Cortex of kidney (tissue), 1 donor: Measurements from ENCODE around the gene PLPP2.

Experiments
- DNase-seq: peaks from one replicate; lab custom pipeline; 2025; lab: John Stamatoyannopoulos, UW

PLPP2 gene

DNA sequence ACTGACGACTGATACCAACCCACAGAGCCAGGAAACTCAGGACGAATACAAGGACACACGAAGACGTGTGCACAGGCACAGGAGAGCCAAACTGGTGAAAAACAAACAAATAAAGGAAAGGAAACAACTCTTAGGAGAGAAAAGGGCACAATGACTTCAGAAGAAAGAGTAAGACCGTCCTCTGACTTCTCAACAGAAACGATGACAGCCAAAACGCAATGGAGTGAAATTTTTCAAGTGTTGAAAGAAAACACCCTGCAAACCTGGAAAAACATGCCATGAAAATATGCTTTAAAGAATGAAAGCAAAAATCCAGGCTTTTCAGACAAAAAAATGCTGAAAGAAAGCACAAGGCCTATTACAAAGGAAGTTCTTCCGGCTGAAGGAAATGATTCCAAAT is 24.6 kb upstream of the PLPP2 start:
- DNase-seq: no peak

DNA sequence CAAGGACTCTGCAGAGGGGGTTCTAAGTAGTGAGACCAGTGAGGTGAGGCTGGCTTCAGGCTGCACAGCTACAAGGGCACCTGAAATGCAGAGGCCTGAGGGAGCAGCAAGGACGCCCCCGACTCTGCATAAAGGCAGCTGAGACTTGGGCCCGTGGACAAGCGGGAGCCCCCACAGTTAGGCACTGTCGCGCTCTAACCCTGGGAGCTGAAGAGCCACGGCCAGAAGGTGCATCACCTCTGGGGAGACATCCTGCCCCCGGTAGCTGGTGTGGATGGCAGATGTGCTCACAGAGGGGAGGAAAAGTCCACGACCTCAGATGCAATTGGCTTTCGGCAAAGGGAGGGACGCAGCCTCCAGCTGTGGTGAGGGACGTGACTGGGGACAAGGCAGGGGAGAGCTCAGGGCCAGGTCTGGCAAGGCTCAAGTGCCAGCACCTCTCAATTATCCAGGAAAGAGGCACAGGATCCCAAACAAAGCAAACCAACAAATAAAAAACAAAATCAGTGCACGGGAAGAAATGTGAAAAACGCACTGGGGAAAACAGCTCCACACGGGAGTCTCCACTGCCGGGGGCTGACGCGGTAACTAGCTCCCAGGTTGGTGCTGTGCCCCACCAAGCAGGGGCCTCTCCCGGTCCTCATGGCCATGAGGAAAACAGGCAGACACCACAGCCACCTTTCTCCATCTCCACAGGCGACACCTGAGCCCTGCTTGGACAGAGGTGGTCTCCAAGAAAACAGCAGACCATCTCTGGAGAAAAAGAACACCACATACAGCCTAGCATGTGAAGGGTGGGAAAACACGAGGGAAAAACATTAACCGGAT is 23.0 kb upstream of the PLPP2 start:
- DNase-seq: no peak

DNA sequence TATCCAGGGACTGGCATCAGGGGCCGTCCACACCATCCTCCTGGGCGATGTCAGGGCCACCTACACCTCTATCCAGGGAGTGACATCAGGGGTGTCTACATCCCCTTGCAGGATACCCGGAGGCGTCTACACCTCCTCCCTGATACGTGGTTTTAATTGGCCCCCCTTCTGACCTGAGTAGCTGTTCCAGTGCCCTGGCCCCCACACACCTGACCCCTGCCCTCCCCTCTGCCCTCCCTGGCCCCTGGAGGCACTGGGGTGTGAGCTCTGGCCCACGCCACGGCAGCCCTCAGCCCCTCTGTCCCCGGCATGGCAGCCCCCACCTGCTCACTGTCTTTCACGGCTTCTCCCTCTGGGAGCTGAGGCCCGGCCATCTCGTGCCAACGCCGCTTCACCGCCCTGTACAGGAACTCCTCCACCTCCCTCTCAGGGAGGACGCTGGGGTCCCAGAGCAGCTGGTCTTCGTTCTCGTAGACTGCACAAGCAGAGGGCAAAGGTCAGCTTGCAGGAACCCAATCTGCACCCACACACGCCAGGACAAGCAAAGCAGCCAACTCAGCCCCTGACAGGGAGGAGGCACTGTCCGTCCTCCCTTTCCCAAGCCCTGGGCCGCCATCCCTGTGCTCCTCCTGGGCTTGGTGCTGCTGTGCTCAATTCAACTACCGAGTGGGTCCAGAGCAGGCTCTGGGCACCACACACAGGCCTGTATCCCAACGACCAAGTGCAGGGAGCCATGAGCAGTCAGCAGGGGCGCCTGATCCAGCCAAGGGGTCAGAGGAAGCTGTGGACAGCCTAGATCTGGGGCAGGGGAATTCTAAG is 22.2 kb upstream of the PLPP2 start:
- no peak for DNase-seq

DNA sequence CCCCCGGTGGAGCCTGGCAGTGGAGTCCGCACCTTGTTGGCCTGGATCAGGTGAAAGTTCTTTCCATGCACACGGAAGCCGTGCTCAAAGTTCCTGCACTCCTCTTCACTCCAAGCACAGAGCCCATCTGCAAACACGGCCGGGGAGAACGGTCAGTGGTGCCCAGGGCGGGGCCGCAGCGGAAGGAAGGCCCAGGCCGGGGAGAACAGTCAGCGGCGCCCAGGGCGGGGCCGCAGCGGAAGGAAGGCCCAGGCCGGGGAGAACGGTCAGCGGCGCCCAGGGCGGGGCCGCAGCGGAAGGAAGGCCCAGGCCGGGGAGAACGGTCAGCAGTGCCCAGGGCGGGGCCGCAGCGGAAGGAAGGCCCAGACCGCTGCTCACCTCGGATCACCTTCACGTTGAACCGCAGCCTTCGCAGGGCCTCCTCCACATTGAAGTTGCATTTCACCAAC is 20.6 kb upstream of the PLPP2 start:
- no peak for DNase-seq

DNA sequence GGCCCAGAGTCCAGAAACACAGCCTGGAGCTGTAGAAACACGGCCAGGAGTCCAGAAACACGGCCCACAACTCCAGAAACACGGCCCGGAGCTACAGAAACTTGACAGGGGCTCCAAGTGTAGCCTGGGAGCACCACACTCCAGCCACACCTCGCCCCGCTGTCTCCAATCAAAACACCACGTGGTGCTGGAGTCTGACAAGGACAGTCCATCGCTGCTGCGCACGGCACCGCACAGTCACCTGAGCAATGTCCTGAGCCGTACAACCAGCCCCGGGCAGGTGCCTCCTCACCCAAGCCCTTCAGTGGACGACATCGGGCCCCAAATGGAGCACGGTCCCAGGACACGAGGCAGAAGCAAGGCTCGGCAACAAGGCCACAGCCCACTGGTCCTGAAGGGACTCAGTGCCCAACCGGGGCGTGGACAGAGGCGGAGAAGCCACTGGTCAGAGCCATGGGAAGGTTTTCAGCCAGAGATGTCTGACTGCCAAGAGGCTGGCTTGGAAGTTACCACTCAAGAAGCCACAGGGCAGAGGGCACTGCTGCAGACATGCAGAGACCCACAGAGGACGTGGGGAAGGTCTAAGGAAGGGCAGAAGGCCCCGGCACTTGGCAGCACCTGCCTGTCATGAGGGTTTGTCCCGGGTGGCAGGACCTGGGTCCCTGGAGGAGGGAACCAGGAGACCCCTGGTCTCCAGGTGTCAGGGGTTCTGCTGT is 19.7 kb upstream of the PLPP2 start:
- no peak for DNase-seq

DNA sequence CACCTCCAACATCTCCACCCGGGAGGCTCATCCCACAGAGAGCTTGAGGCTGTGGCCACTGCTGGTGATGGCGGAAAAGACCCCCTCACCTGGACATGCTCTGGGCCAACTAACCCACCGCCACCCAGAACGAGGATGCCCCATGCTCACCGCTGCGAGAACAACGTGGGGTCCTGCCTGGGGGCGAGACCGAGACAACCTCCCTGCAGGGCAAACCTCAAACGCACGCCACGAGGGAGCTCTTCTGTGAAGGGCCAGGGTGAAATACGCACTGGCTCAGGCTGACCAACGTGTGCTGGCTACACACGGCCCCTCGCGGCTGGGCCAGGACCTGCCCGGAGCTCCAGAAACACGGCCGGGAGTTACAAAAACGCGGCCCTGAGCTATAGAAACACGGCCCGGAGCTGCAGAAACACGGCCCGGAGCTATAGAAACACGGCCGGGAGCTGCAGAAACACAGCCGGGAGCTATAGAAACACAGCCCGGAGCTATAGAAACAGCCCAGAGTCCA is 19.0 kb upstream of the PLPP2 start:
- DNase-seq: no peak

DNA sequence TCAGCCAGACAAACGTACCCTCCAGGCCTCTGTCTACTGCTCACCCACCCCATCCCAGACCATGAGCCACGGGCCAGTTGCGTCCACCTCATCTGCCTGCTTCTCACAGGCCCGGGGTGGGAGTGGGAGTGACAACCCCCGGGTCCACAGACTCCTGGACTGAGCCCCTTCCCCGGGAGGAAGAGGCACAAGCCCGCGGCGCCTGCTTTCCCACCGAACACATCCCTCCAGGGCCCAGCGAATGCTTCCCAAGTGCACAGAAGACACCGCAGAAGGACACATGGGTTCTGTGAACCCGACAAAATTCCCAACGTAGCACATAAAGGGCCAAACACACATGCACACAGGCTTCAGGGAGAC is 18.0 kb upstream of the PLPP2 start:
- DNase-seq: no peak

DNA sequence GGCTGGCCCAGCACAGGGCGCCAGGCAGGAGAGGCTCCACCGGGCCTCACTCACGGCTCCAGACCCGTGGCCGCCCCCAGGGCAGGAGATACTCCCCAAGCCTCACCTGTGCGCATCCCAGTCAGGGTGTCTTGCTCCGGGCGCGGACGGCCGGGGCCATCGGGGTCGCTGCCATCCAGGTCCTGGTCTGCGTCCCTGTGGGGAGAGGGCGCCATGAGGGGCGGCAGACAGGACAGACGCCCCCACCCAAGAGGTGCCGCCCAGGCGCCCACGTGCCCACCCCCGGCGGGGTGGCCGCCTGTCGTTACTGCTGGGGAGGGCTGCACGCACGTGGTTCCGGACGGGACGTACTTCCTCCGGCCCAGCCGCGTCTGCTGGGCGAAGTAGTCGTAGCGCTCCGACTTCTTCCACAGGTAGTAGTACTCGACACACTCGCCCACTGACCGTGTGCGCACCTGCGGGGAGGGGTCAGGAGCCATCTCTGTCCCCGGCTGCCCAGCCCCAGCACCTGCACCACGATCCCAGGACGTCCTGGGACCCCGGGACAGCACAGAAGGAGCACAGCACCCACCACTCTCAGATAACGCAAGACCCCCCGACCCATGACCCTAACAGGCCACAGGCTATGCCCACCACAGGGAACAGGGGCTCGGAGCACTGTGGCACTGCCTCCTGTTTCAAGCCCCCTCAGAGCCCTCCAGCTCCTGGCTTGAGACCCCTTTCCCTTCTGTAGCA is 17.4 kb upstream of the PLPP2 start:
- DNase-seq: no peak

DNA sequence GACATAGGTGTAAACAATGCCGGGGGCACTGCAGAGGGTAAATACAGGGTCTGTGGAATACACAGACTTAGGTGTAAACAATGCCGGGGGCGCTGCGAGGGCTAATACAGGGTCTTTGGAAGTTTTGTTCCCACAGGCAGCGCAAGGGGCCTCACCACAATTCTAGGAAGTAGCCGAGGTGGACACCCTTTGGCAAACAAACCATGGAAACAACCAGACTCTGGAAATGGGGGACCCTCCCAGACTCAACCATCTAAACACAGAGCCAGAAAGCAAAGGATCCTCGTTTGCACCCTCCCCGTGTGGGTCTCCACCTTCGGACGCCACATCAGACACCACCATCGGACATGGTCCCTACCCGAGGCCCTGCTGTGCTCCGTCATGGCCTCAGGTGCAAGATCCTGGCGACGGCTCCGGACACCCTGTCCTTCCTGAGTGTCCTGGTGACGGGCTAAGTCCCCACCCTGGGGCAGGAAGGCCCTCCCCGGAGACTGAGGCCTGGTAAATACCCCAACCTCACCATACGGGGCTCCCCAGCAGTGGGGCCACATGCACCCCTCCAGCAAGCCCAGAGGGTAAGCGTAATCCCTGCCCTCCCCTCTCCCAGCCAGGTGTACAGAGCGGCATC is 16.7 kb upstream of the PLPP2 start:
- DNase-seq: no peak

DNA sequence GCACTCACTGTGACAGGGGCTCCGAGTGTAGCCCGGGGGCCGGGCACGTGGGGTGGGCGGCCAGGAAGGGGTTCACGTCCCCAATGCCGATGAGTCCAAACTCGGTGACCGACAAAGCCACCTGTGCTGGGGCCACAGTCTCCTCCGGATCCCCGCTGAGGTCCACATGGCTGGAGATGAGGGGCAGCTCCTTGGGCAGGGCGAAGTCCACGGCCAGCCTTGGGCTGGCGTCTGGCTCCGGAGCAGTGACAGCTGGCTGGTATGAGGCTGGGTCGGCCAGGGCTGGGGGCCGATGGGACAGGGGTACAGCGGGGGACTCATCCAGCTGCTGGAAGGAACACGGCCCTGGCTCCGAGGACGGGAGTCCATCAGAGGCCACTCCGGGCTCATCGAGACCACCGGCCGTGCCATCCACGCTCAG is 15.9 kb upstream of the PLPP2 start:
- no peak for DNase-seq

DNA sequence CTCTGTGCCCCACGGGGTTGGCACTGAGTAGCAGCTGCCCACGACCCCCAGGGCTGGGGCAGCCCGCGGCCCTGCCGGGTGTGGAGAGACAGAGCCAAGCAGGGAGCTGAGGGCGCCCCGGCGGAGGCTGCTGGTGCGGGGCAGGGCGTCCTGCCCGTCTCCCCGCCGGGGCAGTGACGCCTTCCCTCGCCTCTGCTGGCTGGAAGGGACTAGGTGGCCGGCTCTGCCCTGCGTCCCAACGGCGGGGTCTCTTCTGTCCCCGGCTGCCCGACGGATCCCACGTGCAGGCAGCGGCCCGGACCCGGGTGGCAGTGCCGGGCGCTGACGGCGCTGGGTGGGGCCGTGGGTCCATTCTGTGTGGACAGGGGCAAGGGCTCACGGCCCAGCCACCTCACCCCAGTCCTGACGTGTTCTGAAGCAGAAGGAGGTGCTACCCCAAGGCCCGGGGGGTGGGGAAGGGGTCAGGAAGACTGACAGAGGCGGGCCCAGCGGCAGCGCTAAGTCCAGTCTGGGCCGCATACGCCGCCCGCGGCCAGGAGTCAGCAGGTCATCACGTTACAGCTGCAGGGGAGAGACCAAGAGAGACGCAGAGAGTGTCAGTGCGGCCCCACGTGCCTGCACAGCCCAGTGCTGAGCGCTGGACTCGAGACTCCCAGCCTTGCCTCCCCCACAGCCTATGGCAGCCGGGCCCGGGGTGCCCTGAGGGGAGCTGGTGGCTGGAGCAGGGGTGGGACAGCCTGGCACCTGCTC is 15.1 kb upstream of the PLPP2 start:
- DNase-seq: no peak

DNA sequence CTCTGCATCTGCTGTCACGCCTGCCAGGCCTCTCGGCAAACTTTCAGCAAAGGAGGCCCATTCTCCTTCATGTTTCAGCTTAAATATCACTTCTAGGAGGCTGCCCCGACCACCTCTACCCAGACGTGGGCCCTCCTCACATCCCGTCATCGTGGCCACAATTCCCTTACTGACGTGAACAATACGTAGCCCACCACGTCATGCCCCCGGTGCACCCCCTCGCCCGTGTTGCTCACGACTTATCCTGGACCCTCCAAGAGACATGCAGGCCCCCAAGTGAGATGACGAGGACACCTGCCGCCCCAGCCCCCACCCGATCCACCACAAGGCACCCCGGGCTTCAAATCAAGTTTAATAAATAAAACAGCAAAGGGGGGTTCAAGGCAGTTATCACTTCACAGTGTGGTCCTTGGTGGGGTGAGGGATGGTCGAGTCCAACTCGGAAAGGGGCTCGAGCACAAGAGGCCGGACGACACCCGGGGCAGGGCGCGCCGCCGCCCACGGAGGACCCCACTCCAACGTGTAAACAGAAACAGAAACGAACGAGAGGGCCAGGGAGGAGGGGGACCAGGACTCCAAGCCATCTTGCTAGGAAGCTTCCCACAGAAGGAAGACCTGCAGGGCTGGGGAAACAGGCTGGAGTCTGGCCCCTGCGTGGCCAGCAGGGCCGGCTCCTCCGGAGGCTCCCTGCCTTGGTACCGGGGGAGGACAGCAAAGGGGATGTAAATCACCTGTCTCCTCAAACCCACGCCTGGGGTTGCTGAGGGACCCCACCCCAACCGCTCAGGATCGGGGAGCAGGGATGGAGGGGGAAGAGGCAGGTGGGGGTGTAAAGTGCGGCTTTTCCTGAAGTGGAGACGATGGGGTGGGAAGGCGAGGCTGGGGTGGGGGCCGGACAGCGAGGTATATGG is 14.3 kb upstream of the PLPP2 start:
- DNase-seq: no peak

DNA sequence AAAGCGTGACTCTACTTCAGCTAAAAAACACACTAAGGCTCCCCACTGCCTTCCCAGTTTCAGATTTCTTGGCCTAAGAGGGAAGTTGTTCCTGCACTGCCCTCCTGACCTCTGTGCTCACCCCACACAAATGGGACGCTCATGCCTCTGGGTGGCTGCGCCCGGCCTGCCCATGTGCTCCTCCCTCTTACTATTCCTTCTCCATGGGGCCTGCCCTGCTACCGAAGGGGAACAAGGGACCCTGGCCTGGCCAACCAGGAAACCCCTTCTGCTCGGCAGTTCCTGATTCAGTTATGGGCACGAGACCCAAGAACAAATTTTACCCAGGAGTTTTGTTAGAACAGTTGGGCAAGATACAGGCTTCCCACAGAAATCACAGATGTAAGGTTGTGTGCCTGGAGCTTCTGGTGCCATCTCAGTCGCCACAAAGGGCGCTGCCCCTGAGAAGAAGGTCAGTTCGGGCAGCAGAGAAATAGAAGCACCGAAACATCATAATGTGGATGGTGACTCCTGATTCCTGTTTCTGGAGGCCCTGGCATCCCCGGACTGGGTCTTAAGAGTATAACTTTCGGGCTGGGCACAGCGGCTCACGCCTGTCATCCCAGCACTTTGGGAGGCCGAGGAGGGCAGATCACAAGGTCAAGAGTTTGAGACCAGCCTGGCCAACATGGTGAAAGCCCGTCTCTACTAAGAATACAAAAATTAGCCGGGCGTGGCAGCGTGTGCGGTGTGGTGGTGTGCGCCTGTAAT is 5.4 kb upstream of the PLPP2 start:
- no peak for DNase-seq

DNA sequence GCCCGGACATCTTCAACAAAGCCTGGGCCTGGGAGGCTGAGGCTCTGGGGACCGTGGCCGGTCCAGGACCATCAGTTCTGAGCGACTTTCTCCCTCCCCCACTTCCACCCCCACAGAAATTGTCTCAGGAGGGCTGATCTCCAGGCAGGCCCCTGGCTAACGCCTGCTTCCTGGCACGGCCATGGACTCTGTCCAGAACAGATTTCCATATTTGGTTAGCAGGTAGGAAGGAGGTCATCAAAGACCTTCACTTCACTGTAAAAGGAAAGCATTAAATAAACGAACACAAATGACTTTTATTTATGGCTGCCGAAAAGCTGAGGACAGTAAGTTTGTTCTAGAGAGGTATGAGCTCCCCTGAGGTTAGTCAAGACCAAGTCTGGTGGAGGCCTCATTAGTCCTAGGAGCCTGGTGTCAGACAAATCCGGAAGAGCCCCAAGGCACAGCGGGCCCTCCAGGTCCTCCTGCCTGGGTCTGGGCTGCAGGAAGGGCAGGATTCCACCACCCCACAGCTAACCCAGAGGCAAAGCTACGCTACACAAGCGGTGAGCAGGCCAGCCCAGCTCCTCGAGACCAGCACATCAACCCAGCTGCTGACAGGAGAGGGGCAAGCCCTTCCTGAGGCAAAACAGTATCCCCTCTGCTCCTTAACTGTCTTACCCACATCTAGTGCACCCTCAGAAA is 4.6 kb upstream of the PLPP2 start:
- no peak for DNase-seq

DNA sequence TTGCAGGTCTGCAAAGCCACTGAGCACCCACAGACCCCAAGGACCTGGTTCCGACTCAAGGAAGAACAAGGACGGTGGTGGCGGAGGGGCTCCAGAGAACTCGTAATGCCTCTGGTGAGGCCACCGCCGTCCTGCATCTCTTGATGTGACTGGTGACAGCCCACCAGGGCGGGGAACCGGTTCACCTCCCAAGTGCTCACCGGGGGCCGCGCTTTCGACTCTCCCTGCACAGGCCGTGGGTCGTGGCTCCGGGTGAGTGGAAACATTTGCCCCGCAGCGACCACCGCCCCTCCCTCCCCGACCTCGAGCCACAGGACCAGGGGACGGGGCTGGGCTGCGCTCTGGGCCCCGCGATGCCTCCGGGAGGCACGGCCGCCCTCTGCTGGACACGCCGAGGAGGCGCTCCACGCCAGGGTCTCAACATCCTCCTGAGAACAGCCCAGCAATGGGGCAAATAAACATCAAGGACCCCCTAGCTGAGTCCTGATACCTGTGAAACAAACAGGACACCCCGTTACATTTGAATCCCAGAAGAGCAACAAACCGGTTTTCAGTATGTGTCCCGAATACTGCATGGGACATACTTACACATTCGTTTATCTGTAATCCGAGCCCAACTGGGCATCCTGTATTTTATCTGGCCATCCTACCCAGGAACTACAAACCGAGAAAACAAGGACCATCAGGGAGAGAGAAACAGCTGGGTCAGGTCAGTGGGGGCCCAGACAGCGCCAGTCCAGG is 3.9 kb upstream of the PLPP2 start:
- DNase-seq: no peak

DNA sequence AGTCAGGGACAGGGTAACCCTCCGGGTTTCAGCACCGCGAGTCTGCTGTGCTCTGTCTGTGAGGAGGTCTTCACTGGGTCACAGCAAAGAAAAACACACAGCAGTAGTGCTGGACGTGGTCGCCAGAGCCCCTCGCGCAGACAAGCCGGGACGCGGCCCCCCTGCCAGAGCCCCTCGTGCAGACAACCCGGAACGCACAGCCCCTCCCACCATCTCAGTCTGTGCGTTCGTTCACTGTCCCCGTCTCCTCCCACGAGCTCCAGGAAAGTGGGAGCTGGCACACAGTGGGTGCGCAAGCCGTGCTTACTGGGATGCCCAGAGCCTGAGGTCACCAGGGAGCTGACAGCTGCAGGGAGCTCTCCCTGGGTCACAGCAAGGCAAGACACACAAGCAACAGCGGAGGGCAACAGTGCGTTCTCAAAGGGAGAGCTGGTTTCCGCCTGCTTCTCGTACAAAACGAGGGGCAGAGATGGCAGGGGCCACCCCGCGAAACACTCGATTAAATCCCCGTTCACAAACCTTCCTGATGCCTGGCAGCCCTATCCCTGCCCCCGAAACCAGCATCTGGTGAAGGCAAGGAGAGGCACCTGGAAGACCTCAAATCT is 3.2 kb upstream of the PLPP2 start:
- DNase-seq: no peak
